CD4-positive, alpha-beta T cell (primary cell): ENCODE measurements around the gene SLC13A3. TPM values are rescaled to one million over a fixed set of nuclear protein-coding genes. Genes with fewer than 3 reads are reported as not detected.
"Not testable (repeated sequence)": the region's sequence is repeated elsewhere in the genome, so short reads cannot be mapped to it uniquely, and the experiment has no call there.

Experiments used
- ATAC-seq: fragments of 200-7000 bp; cut with Tn5 transposase; one replicate; pipeline ENCODE4 v1.10.0; 2022; ENCODE audit warnings: mild to moderate bottlenecking; ENCODE audit not compliant: poor library complexity
- CTCF ChIA-PET: fragments of 350-600 bp; sonication (Branson Sonifier 250); formaldehyde crosslinking; loops from one replicate; lab custom pipeline; 2021; ENCODE audit warnings: antibody characterized with exemption, inconsistent platforms; lab: Charles Lee
- POLR2A ChIA-PET: fragments of 350-600 bp; sonication (Branson Sonifier 250); formaldehyde crosslinking; loops from one replicate; lab custom pipeline; 2021; ENCODE audit warnings: antibody characterized with exemption, inconsistent platforms; lab: Charles Lee
- DNase-seq, 14 experiments: peaks; one replicate each; pipeline ENCODE4 v3.0.0-alpha.2; 2013 to 2020; ENCODE audit warnings: mixed read lengths in 2 of 14
- H3K27ac ChIP-seq, 2 donors: one replicate each; pipeline versions ENCODE4 v1.5.1 to v1.7.0; 2013; ENCODE audit warnings: low read length in 2 of 2, low read depth in 1 of 2, mild to moderate bottlenecking in 1 of 2
- H3K27me3 ChIP-seq, 2 experiments: 1 replicate in 1 of 2; 2 replicates in 1 of 2; pipeline versions ENCODE4 v1.6.1 to v1.7.0; 2013; ENCODE audit warnings: low read length in 2 of 2, control low read depth in 1 of 2, mild to moderate bottlenecking in 1 of 2, moderate library complexity in 1 of 2; ENCODE audit not compliant: insufficient read depth in 2 of 2, control insufficient read depth in 1 of 2
- H3K36me3 ChIP-seq: one replicate; pipeline ENCODE4 v1.6.1; 2013; ENCODE audit warnings: low read length, control low read depth; ENCODE audit not compliant: insufficient read depth
- H3K4me1 ChIP-seq: one replicate; pipeline ENCODE4 v1.6.1; 2013; ENCODE audit warnings: low read length, control low read depth; ENCODE audit not compliant: insufficient read depth
- H3K4me3 ChIP-seq: one replicate; pipeline ENCODE4 v1.5.1; 2013; ENCODE audit warnings: mild to moderate bottlenecking, low read length, moderate library complexity
- H3K9me3 ChIP-seq, 2 experiments: 1 replicate in 1 of 2; 2 replicates in 1 of 2; pipeline versions ENCODE4 v1.6.1 to v1.7.0; 2013; ENCODE audit warnings: low read length in 2 of 2, mild to moderate bottlenecking in 2 of 2, control low read depth in 1 of 2, moderate library complexity in 1 of 2; ENCODE audit not compliant: control insufficient read depth in 1 of 2, insufficient read depth in 1 of 2
- H3K27ac Mint-ChIP-seq: one replicate; pipeline ENCODE4 v1.8.0; 2020; ENCODE audit warnings: mixed read lengths
- H3K27me3 Mint-ChIP-seq: one replicate; pipeline ENCODE4 v1.8.0; 2021; ENCODE audit warnings: mixed read lengths
- H3K36me3 Mint-ChIP-seq: one replicate; pipeline ENCODE4 v1.8.0; 2021; ENCODE audit warnings: low read depth, mixed read lengths
- H3K4me1 Mint-ChIP-seq: one replicate; pipeline ENCODE4 v1.8.0; 2021; ENCODE audit warnings: low read depth, mixed read lengths
- H3K4me3 Mint-ChIP-seq: one replicate; pipeline ENCODE4 v1.8.0; 2020; ENCODE audit warnings: mild to moderate bottlenecking, mixed read lengths
- H3K9me3 Mint-ChIP-seq: one replicate; pipeline ENCODE4 v1.8.0; 2020; ENCODE audit warnings: mixed read lengths
- intact Hi-C, 2 experiments: fragments of 100-400 bp; cut with DNase I in 1 of 2; cut with micrococcal nuclease in 1 of 2; formaldehyde crosslinking; loops; one replicate each; pipeline versions ENCODE4 v1.15.1 to v1.9.0; 2023 to 2025; cut with DNase I, micrococcal nuclease
- total RNA-seq, 174 experiments: library from RNA in 2 of 174; stranded (reverse) in 2 of 174; gene quantifications; one replicate each; pipeline ENCODE4 v1.2.3 and lab custom pipeline; 2021 to 2026
- TF ChIP-seq, protein P1 (sequence below): fragments of 200-600 bp; IDR thresholded peaks from one replicate; pipeline ENCODE4 v1.8.0; 2022; ENCODE audit warnings: antibody characterized with exemption, mild to moderate bottlenecking

Gene SLC13A3
- total RNA-seq, 2 experiments from 2014 or later, result 0.28 TPM; not detected in 1

DNA sequence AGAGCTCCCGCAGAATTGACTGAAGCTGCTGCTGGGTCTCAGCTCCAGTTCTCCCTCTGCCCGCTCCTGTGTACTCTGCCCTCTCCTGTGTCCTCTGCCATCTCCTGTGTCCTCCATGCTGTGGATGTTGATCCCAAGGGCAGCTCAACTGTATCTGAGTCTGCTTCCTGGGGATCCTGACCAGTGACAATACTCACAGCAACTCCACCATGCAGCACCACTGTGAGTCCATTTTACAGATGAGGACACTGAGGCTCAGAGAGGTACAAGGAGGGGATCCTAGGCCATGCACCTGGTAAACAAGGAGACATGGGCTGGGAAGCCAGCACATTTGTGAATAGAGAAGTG, 29.4 kb upstream of the SLC13A3 start:
- DNase-seq, result no peak
- ChIA-PET CTCF (interaction anchor here (0.6 to 0.8 kb wide), 3 partner anchors 119 to 543 kb away, joined by 3 read pairs; no protein-coding TSS in a partner anchor), POLR2A (no interaction called here)
- intact Hi-C loops, result loop anchor here (1.0 to 10.0 kb wide), 6 partner anchors 373 to 886 kb away; partner anchors contain the start of genes DNTTIP1 (in 1 of the 2) and WFDC3 (in 1 of the 2)
- Mint-ChIP-seq H3K36me3 (peaks cover 18% of the 10 kb centered on the region), H3K4me1 (peaks cover 44% of the 10 kb centered on the region), H3K4me3 (no peak overlapping the region), H3K27ac (no peak overlapping the region), H3K27me3 (no peaks in the 10 kb centered on the region), H3K9me3 (no peaks in the 10 kb centered on the region)
- peaks cover 22% of the 10 kb centered on the region for H3K36me3 ChIP-seq
- no peak overlapping the region for H3K4me3 ChIP-seq
- no peak for ATAC-seq
- H3K27me3 ChIP-seq, result no peaks in the 10 kb centered on the region
- H3K27ac ChIP-seq, result no peak overlapping the region
- H3K4me1 ChIP-seq, result peaks cover 15% of the 10 kb centered on the region
- H3K9me3 ChIP-seq, result no peaks in the 10 kb centered on the region
- TF ChIP-seq, protein P1, sequence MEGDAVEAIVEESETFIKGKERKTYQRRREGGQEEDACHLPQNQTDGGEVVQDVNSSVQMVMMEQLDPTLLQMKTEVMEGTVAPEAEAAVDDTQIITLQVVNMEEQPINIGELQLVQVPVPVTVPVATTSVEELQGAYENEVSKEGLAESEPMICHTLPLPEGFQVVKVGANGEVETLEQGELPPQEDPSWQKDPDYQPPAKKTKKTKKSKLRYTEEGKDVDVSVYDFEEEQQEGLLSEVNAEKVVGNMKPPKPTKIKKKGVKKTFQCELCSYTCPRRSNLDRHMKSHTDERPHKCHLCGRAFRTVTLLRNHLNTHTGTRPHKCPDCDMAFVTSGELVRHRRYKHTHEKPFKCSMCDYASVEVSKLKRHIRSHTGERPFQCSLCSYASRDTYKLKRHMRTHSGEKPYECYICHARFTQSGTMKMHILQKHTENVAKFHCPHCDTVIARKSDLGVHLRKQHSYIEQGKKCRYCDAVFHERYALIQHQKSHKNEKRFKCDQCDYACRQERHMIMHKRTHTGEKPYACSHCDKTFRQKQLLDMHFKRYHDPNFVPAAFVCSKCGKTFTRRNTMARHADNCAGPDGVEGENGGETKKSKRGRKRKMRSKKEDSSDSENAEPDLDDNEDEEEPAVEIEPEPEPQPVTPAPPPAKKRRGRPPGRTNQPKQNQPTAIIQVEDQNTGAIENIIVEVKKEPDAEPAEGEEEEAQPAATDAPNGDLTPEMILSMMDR, result no peak

DNA sequence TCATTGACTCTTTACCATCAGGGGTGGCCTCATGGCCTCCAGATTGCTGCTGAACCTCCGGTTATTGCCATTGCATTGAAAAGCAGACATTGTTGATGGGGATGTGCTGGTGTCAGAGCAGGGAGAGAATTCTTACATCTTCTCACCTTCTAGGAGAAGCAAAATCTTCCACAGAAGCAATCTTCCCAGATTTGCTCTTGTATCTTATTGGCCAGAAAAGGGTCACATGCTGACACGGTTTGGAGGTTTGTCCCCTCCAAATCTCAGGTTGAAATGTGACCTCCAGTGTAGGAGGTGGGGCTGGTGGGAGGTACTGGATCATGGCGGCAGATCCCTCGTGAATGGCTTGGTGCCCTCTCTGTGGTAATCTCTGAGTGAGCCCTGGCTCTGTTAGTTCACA, 27.3 kb upstream of the SLC13A3 start:
- Mint-ChIP-seq H3K9me3 (no peaks in the 10 kb centered on the region), H3K27ac (no peak overlapping the region), H3K4me3 (no peak overlapping the region), H3K27me3 (no peaks in the 10 kb centered on the region), H3K4me1 (peaks cover 25% of the 10 kb centered on the region), H3K36me3 (no peaks in the 10 kb centered on the region)
- H3K36me3 ChIP-seq, result peaks cover 1% of the 10 kb centered on the region
- ChIA-PET CTCF (no interaction called here), POLR2A (no interaction called here)
- no peak for ATAC-seq
- DNase-seq, result no peak
- H3K4me1 ChIP-seq, result peaks cover 6% of the 10 kb centered on the region
- TF ChIP-seq, protein P1, result no peak
- H3K4me3 ChIP-seq, result no peak overlapping the region
- H3K9me3 ChIP-seq, result no peaks in the 10 kb centered on the region
- H3K27ac ChIP-seq, result no peak overlapping the region
- no peaks in the 10 kb centered on the region for H3K27me3 ChIP-seq
- intact Hi-C loops, result no loop called here

DNA sequence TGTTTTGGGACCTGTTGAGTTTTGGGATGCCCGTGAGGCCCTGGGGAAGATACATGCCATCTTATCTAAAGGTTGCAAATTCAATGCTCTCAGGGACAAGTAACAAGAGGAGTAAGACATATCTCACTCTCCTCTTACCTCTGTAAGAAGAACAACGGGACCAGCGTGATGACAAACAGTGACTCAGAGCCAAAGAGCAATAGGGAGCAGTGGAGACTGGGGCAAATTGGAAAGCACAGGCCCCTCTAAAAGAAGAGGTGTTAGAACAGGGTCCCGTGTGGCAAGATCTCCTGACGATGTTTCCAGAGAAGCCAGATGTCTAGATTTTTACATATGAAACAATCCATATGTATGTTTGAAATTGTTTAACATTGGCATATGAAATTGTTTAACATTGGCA, 26.3 kb upstream of the SLC13A3 start:
- Histone ChIP-seq H3K36me3 (no peaks in the 10 kb centered on the region), H3K27me3 (no peaks in the 10 kb centered on the region), H3K9me3 (peaks cover 0 to 2% of the 10 kb centered on the region in 2 experiments), H3K4me3 (no peak overlapping the region), H3K4me1 (peaks cover 5% of the 10 kb centered on the region), H3K27ac (no peak overlapping the region)
- intact Hi-C loops, result no loop called here
- Mint-ChIP-seq H3K9me3 (no peaks in the 10 kb centered on the region), H3K27ac (no peak overlapping the region), H3K4me3 (no peak overlapping the region), H3K36me3 (no peaks in the 10 kb centered on the region), H3K4me1 (peaks cover 17% of the 10 kb centered on the region), H3K27me3 (no peaks in the 10 kb centered on the region)
- no peak for DNase-seq
- TF ChIP-seq, protein P1, result no peak
- no peak for ATAC-seq
- POLR2A ChIA-PET, result no interaction called here
- CTCF ChIA-PET, result no interaction called here

DNA sequence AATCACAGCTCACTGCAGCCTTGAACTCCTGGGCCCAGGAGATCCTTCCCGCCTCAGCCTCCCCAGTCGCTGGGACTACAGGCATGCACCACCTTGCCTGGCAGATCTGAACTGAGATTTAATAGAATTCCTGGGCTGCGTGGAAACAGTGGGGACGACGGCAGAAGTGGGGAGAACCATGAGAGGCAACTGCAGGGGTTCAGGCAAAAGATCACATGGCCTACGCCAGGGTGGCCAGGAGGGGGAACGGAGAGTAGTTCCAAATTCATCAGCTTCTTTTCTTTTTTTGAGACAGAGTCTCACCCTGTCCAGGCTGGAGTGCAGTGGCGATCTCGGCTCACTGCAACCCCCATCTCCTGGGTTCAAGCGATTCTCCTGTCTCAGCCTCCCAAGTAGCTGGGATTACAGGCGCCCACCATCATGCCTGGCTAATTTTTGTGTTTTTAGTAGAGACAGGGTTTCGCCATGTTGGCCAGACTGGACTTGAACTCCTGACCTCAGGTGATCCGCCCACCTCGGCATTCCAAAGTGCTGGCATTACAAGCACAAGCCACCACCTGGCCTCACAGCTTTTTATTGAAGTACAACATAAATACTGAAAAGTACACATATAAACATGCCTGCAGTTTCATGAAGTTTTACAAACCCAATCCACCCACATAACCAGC, 25.5 kb upstream of the SLC13A3 start:
- H3K36me3 ChIP-seq, H3K36me3 Mint-ChIP-seq, DNase-seq, H3K27ac ChIP-seq, H3K27me3 Mint-ChIP-seq, H3K27ac Mint-ChIP-seq, H3K4me1 Mint-ChIP-seq, H3K9me3 ChIP-seq, H3K4me1 ChIP-seq, H3K4me3 ChIP-seq, POLR2A ChIA-PET, ATAC-seq, intact Hi-C loops, H3K9me3 Mint-ChIP-seq, H3K4me3 Mint-ChIP-seq, H3K27me3 ChIP-seq, CTCF ChIA-PET: not testable (repeated sequence)
